WI38 (cell line): ENCODE results near the gene SULT2B1.

Source experiments
- H3K4me3 ChIP-seq: 2 replicates; pipeline ENCODE4 v1.5.1; 2011; ENCODE audit warnings: low read depth, mild to moderate bottlenecking, control low read depth, low read length
- TF ChIP-seq, protein P1 (sequence below): IDR thresholded peaks from 2 replicates; pipeline ENCODE4 v1.5.1; 2012; ENCODE audit warnings: low read depth, mild to moderate bottlenecking, control low read depth, low read length

SULT2B1 gene

DNA sequence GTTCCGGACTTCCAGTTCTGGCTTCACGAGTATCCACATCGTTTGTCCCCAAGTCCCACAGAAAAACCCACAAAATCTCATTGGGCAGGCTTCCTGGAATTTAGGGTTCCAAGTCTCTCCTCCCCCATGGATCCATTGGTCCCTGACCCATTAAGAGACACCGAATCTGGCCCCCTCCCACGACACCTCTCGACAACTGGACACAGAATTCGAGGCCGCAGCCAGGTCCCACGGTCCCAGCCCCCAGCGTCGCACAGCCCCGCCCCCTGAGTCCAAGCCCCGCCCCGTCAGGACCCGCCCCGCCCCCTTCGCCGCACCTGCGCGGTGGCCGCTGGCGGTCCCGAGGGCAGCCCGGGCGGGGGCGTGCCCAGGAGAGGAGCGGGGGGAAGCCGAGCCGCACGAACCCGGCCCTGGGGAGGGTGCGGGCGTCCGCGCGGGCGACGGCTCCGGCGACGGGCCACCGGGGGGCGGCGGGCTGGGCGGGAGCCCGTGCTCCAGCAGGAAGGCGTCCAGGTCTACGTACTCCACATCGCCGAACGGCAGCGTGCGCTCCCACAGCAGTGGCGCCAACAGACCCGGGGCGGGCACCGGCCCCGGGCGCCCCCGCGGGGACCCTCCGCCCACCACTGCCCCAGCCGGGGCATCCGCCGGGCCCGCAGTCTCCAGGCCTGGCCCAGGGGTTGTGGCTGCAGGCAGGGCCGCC lies 83.4 kb downstream of the SULT2B1 start:
- TF ChIP-seq, protein P1, sequence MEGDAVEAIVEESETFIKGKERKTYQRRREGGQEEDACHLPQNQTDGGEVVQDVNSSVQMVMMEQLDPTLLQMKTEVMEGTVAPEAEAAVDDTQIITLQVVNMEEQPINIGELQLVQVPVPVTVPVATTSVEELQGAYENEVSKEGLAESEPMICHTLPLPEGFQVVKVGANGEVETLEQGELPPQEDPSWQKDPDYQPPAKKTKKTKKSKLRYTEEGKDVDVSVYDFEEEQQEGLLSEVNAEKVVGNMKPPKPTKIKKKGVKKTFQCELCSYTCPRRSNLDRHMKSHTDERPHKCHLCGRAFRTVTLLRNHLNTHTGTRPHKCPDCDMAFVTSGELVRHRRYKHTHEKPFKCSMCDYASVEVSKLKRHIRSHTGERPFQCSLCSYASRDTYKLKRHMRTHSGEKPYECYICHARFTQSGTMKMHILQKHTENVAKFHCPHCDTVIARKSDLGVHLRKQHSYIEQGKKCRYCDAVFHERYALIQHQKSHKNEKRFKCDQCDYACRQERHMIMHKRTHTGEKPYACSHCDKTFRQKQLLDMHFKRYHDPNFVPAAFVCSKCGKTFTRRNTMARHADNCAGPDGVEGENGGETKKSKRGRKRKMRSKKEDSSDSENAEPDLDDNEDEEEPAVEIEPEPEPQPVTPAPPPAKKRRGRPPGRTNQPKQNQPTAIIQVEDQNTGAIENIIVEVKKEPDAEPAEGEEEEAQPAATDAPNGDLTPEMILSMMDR = no peak
- H3K4me3 ChIP-seq = peak overlapping the region; percentile 58

DNA sequence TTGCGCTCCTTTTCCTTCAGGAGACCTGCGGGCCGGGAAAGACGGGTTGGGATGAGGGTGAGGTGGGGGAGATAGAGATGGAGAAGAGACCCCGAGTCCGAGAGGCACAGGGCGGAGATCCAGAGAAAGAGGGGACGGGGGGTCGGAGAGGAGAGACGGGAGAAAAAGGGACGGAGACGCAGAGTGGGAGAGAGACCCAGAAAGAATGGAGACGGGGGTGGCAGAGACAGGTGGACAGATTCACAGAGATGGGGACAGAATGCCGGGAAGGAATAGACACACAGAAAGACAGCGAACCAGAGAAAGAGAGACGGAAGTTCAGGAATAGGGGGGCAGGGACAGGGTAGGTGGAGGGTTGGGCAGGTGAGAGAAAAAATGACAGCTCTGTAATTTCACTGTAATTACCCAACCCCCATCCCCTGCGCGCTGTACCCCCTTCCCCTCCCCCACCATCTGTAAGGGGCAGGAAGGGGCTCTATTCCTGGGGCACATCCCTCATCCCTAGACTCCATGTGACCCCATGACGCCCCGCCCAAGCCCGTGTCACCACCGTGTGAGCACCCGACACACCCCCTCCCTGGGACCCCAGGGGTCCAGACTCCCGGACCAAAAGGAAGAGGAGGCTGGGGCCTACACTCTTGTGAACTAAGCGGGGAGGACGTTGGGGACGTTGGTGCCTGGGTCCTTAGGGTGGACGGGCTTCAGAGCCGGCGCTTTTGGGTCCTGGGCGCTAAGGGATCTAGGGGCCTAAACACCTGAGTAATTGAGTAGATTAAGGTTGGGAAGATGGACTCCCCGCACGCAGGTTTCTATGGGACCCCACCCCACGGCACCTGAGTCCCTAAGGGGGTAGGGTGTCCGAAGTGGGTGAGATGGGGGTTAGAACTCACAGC lies 84.2 kb downstream of the SULT2B1 start:
- TF ChIP-seq, protein P1 = no peak
- peak overlapping the region; percentile 58 for H3K4me3 ChIP-seq

GRCh38 chr19:48636859-48637448 lies 85.0 kb downstream of the SULT2B1 start, which contains the start of gene DBP:
Gene DBP (minus strand): TSS chr19:48637379. CDS start chr19:48636994, 385 bp downstream.
- TF ChIP-seq, protein P1 = 0 out of 2 replicates have a peak, but pooled peaks have one; percentile 14

DNA sequence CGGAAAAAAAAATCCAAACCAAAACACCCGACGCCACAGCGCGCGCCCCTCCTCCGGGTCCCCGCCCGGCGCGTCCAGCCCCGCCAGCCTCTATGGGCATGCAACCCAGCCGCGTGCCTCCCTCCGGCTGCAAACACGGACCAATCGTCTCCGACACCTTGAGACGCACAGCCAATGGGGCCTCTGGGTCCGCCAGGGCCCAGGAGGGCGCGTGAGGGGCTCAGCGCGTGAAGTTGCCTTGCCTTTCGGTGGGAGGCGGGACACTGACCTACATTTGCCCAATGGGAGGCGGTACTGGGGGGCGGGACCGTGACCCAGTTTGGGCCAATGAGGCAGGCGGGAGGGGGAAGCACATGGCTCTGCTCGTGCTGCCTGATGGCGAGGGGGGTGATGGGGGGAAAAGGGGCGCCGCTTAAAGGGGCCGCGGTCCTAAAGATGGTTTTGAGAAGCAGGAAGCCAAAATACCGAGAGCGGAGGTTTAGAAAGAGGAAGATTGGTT lies 85.5 kb downstream of the SULT2B1 start:
- TF ChIP-seq, protein P1 = no peak
- peak overlapping the region; percentile 59 for H3K4me3 ChIP-seq

More at GRCh38 chr19:48636859-48637448, 85.0 kb downstream of the SULT2B1 start, which contains the start of gene DBP:
- peak within 1 kb of the TSS; percentile 59 for H3K4me3 ChIP-seq

DNA sequence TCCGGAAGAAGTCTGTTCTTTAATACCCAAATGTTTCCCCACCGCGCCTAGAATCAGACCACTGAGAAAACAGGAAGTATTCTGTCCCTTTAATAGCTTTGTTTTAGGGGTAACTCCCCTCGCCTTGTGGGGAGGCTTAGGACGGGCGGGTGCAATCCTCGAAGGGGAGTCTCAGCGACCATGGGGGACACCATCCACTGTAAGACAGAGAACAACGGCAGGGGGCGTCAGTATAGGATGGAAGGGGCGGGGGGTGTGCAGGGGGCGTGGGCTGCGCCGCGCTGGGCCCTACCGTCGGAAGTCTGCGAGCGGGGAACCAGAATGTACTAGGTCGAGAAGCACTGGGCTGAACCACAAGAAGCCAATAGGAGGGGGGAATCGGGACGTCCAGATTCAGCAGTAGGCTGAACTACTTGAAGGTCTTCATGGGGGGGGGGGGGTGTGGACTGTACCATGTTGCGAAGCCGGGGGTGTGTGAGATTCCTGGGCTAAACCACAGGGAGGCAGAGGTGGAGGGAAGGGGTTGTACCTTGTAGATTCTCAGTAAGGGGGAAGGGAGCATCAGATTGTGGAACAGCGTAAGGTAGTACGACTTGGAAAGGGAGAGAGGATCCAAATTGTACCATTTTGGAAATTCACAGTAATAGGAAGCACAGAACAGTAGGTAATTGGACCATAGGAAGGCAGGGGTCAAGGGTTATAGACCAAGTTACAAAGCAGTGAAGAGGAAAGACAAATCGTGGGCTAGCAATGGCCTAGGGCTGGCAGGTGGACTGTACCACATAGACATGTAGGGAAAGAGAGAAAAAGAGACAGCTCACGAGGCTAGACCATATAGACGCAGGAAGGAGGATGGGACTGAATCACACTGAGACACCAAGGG lies 86.2 kb downstream of the SULT2B1 start:
- peak overlapping the region; percentile 59 for H3K4me3 ChIP-seq
- TF ChIP-seq, protein P1 = no peak

DNA sequence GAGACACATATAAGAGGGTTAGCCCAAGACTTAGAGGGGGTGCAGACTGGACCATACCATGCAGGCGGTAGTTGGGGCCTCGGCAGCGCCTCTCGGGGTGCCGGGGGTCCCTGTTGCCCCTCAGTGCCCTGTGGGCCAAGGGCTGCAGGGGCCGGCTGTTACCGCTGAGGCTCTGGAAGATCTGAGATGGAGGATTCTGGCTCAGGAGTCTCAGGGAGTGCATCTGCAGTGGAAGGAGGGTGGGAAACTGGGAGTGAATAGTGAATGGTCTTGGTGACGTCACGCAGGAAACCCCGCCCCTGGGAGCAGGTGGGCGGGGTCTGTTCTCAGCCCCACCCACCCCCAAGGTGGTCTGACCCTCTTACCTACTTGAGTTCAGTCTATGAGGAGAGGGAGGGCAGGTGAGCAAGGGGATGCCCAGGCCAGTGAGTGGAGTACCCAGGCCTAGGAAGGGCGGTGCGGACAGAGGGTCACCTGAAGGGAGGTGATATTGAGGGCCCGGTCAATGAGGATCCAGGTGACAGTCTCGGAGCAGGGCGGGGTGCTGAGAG lies 86.9 kb downstream of the SULT2B1 start:
- H3K4me3 ChIP-seq = no peak overlapping the region
- TF ChIP-seq, protein P1 = no peak
